GM19452 (cell line): Measurements from ENCODE around the gene ADAT1.

Experiments
- ATAC-seq: cut with Tn5 transposase; IDR thresholded peaks from one replicate; pipeline ENCODE4 v1.9.1; 2021; ENCODE audit not compliant: unreplicated experiment

Gene ADAT1, protein sequence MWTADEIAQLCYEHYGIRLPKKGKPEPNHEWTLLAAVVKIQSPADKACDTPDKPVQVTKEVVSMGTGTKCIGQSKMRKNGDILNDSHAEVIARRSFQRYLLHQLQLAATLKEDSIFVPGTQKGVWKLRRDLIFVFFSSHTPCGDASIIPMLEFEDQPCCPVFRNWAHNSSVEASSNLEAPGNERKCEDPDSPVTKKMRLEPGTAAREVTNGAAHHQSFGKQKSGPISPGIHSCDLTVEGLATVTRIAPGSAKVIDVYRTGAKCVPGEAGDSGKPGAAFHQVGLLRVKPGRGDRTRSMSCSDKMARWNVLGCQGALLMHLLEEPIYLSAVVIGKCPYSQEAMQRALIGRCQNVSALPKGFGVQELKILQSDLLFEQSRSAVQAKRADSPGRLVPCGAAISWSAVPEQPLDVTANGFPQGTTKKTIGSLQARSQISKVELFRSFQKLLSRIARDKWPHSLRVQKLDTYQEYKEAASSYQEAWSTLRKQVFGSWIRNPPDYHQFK

DNA sequence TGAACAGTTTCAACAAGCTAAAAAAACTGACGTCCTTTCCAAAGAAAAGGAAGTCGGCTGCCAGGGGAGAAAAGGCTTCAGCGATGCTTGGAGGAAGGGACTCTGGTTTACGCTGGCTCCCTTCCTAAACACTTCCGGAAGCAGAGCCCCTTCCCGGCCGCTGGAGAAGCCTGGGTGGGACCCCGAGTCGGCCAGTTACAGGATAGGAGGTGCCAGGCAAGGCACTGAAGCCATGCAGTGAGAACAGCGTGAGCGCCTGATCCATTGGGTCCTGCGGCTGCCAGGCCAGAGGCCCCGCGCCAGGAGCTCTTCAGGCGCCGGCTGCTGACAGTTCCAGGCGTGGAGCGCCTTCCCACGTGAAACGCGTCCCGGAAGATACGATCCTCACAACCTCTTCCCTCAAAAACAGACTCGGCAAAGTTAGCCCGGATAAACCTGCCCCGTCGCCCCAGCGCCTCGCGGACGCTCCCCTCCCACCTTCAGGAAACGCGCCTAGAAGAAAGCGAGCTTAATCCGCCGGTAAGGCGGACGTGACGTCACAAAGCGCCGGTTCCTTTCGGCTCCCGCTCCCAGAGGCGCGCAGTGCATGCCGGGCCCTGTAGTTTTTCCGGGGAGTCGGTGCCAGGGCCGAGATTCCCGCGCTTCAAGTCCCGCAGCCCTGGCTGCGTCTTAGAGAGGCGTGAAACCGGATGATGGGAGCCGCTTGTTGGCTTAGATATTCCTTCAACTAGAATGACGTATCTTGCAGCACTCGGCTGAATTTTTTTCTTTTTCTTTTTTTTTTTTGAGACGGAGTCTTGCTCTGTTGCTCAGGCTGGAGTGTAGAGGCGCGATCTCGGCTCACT is at the start of gene ADAT1:
Gene ADAT1, minus strand, starts transcription at position 521 of the 845 bp plus-strand sequence. CDS start 2,482 bp downstream, outside the sequence.
- peak; percentile 94 for ATAC-seq

DNA sequence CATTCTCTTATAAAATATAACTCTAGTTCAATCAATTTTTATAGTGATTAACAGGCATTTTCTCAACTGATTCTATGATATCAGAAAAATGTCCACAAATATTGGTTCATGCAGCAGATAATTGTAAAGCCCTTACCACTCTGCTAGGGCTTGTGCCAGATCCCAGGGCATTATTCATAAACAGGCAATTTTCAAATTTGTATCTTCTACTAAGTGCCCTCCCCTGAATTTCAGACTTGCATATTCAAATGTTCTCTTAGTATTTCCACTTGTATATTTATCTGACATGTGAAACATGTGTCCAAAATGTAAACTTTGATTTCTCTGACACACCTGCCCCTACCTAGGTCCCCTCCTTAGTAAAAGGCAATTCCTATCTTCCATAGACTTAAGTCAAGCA is 44.4 kb upstream of the ADAT1 start:
- no peak for ATAC-seq

- no peak for ATAC-seq
Measured at GRCh38 chr16:75660726-75661302, 37.7 kb upstream of the ADAT1 start.

GRCh38 chr16:75660321-75660720 is 37.2 kb upstream of the ADAT1 start:
- ATAC-seq: no peak

GRCh38 chr16:75658175-75658574 is 35.1 kb upstream of the ADAT1 start:
- ATAC-seq: no peak

DNA sequence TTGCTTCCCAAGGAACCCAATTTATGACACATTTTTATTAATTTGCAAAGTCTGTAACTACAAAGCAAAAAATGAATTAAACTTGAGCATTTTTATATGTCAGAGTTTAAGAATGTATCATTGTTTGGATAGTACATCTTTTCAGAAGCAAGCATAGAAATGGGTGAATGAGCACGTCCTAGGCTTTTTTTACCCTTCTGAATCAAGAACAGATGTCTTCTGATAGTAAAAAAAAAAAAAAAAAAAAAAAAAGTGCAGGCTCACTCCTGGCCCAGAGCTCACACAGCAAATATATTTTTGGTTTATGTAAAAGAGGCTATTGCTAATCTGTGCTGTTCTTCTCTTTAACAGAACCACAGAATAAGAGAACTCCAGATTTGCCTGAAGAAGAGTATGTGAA is 30.8 kb upstream of the ADAT1 start:
- ATAC-seq: no peak

GRCh38 chr16:75648265-75649076 is 25.4 kb upstream of the ADAT1 start:
- ATAC-seq: peak; percentile 28

DNA sequence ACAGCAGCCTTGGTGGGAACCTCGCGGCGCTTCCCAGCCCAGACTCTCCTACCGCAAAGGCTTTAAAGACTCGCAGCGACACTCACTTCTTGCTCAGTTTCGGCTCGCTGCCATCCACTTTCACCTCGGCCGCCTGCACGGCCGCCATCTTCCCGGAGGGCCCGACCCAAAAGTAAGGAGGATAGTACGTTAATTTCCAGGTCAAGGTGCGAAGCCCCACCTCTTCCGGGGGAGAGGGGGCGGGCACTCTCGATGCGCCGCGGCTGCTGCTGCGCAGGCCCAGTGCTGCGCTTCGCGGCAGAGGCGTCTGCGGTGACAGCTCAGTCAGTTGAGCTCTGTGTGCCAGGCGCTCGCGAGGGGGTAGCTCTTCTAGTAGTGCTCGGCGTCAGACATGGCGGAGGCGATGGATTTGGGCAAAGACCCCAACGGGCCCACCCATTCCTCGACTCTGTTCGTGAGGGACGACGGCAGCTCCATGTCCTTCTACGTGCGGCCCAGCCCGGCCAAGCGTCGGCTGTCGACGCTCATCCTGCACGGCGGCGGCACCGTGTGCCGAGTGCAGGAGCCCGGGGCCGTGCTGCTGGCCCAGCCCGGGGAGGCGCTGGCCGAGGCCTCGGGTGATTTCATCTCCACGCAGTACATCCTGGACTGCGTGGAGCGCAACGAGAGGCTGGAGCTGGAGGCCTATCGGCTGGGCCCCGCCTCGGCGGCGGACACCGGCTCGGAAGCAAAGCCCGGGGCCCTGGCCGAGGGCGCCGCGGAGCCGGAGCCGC is 24.6 kb upstream of the ADAT1 start, which contains the start of the genes KARS1 and TERF2IP:
Gene KARS1, minus strand, starts transcription at position 174 of the 773 bp plus-strand sequence. Its CDS starts 26 bp downstream, at position 148.
Gene TERF2IP, plus strand, starts transcription at position 282 of the 773 bp plus-strand sequence. Its CDS starts 110 bp downstream, at position 392.
- peak; percentile 76 for ATAC-seq

DNA sequence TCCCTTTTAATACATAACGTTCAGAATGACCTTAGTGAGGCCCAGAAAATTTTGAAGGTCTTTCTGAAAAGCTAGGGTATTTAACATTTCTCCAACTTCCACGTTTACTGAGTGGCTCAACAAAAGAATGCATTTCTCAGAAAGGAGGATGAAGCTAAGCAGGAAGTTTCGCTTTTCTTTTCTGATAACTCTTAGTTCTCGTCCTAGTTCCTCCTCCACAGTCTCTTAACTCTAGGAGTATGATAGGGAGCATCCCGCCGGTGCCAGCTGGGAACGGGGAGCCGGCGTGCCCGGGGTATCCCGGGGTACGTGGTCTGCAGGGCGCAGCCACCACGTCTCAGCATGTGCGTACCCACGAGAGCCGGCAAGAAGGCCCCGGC is 24.0 kb upstream of the ADAT1 start:
- peak; percentile 13 for ATAC-seq

- no peak for ATAC-seq
Measured at GRCh38 chr16:75644240-75645012, 21.3 kb upstream of the ADAT1 start.

DNA sequence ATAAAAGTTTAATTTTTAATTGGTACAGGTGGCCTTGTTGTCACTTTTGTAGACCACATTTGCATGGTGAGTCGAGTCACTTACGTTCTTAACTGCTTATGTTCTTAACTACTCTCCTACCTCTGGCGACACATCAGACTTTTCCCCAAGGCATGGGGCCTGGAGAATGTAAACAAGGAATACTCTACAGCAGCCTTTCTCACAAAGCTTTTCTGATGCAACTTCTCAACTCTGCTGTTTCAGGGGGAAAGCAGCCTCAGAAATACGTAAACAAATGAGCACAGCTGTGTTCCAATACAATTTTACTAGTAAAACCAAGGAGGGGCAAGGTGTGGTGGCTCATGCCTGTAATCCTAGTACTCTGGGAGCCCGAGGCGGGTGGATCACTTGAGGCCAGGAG is 17.5 kb upstream of the ADAT1 start:
- ATAC-seq: no peak

DNA sequence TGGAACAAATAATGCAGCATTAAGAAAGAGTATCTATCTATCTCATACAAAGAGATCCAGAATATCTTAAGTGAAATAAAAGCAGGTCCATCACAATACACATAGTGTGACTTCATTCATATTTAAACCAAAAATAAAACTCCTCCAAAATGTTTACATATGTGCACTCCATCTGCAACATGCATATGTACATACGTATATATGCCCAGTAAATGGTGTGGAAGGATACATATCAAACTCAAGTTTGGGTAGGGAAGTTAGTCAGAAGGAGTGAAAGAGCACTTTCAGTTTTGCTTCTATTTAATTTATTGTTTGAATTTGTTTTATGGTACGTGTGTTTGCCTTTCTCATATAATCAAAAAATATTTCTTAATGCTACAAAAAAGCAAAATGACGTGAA is 12.0 kb upstream of the ADAT1 start:
- no peak for ATAC-seq

DNA sequence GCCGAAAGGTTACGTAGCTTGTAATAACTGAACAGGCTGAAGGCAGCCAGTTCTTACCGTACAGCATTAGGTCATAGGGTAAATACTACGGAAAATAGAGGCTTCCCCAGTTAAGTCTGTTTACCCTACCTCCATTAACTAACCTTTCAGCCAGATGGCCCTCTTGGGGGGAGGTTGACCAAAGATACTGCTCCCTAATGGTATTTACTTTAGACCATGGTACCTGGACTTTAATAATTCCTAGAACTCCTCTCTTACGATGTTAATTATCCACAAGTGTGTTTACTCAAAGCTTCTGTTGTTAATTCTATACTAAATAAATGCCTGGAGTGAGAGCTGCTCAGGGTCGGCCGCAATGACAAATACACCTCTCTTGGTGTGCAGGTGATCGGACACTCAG is 9.8 kb upstream of the ADAT1 start:
- no peak for ATAC-seq

DNA sequence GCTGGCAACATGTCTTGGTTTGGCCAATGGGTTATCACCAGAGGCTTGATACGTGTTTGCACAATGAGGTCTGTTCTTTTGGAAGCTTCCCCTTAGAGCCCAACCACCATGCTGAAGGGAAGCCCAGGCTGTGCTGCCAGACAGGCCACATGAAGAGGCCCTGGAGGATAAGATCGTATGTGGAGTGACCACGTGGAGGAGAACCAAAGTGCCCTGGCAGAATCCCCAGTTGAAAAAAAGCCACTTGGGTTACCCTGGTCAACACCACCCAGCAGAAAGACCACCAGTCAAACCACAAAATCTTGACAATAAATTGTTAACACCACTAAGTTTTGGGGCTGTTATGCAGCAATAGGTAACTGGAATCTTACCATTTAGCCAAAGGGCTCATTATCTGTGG is 7.0 kb upstream of the ADAT1 start:
- ATAC-seq: no peak

DNA sequence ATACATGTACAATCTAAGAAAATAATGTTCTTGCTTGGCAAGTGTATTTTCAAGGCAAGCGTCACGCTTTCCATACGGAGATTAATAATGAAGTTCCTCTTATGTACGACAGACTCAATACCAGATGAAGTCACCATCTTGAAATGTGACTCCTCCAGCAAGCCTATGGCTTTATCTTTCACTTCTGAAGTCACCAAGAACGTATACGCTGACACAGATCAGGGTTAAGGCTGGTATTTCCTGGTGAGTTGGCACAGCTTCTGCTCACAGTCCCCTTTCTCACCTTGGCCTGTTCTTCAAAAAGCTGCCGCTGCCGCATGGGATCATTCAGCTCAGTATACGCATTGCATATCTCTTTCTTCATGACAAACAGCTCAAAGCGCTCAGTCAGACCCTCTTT is 6.1 kb upstream of the ADAT1 start:
- no peak for ATAC-seq

GRCh38 chr16:75628351-75628750 is 5.3 kb upstream of the ADAT1 start:
- no peak for ATAC-seq

DNA sequence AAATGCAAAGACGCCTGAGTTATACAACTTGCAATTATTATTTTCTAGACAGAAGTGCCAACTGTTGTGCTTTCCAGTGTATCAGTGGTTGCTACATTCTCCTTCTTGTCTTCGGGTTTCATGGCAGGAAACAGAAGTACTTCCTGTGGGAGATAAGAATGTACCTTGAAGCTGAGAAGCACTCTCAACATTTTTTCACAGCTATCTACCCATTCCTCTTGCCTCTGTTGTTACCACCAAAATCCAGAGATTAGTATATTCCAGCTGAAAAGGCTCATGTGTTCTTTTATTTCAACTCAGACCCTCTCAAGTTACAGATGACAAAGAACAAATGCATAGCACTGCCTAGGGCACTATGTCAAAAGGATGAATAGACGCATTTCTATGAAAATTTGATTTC is 4.8 kb upstream of the ADAT1 start:
- ATAC-seq: no peak

- ATAC-seq: no peak
Measured at GRCh38 chr16:75626806-75627205, 3.7 kb upstream of the ADAT1 start.

GRCh38 chr16:75624921-75625334 is 1.8 kb upstream of the ADAT1 start:
- no peak for ATAC-seq
